SU-DHL-6 (cell line): ENCODE data around the gene RASSF10.

ENCODE experiments used
- H2AFZ ChIP-seq: fragments of 200-600 bp; sonication (generic); 2 replicates; pipeline ENCODE4 v1.6.1; 2014; ENCODE audit warnings: low read depth, mild to moderate bottlenecking, moderate library complexity, mixed read lengths, antibody characterized with exemption, low read length; ENCODE audit not compliant: severe bottlenecking
- H3F3A ChIP-seq: fragments of 200-600 bp; shearing (Covaris generic); 2 replicates; pipeline ENCODE4 v1.6.0; 2016; ENCODE audit warnings: antibody characterized with exemption, mild to moderate bottlenecking; ENCODE audit not compliant: insufficient read depth
- H3K27ac ChIP-seq: fragments of 200-600 bp; sonication (generic); 2 replicates; pipeline ENCODE4 v1.5.1; 2016; ENCODE audit warnings: low read depth, mild to moderate bottlenecking, low read length, moderate library complexity, mixed read lengths
- H3K27me3 ChIP-seq: fragments of 200-600 bp; sonication (generic), shearing (Covaris generic); 2 replicates; pipeline ENCODE4 v1.6.0; 2014; ENCODE audit warnings: mild to moderate bottlenecking, low read length
- H3K36me3 ChIP-seq: fragments of 200-600 bp; sonication (generic); 2 replicates; pipeline ENCODE4 v1.6.1; 2014; ENCODE audit warnings: mild to moderate bottlenecking, low read length, mixed read lengths
- H3K4me2 ChIP-seq: fragments of 300-600, 200-600 bp; shearing (Covaris generic), sonication (generic); 2 replicates; pipeline ENCODE4 v1.6.0; 2014; ENCODE audit warnings: low read length, low read depth, mild to moderate bottlenecking; ENCODE audit not compliant: poor library complexity, severe bottlenecking
- H3K4me3 ChIP-seq: fragments of 200-600 bp; sonication (generic); 2 replicates; pipeline ENCODE4 v1.5.1; 2014; ENCODE audit warnings: antibody characterized with exemption, low read length, mild to moderate bottlenecking, mixed read lengths; ENCODE audit not compliant: insufficient read depth, poor library complexity, severe bottlenecking
- H3K79me2 ChIP-seq: fragments of 200-600 bp; sonication (generic); 2 replicates; pipeline ENCODE4 v1.6.1; 2014; ENCODE audit warnings: mild to moderate bottlenecking, low read length, moderate library complexity; ENCODE audit not compliant: insufficient read depth
- H3K9ac ChIP-seq: fragments of 200-600 bp; sonication (generic); 2 replicates; pipeline ENCODE4 v1.7.0; 2014; ENCODE audit warnings: mild to moderate bottlenecking, low read length
- H3K9me2 ChIP-seq: fragments of 200-600 bp; sonication (generic); replicated peaks from 2 replicates; pipeline ENCODE4 v1.6.1; 2014; ENCODE audit warnings: low read length; ENCODE audit not compliant: insufficient read depth
- H3K9me3 ChIP-seq: fragments of 200-600 bp; sonication (generic); 2 replicates; pipeline ENCODE4 v1.6.1; 2014; ENCODE audit warnings: low read length, mixed read lengths; ENCODE audit not compliant: insufficient read depth
- H4K20me1 ChIP-seq: fragments of 200-600 bp; sonication (generic); 2 replicates; pipeline ENCODE4 v1.6.1; 2014; ENCODE audit warnings: low read depth, mild to moderate bottlenecking, antibody characterized with exemption, low read length, moderate library complexity, mixed read lengths
- CTCF ChIP-seq: fragments of 200-600 bp; sonication (generic); IDR thresholded peaks from one replicate; pipeline ENCODE4 v1.5.1; 2017; ENCODE audit warnings: antibody characterized with exemption, mild to moderate bottlenecking, low read length, moderate library complexity; ENCODE audit not compliant: insufficient read depth, poor library complexity, severe bottlenecking
- EZH2phosphoT487 ChIP-seq: fragments of 200-600 bp; sonication (generic), shearing (Covaris generic); conservative IDR thresholded peaks from 2 replicates; pipeline ENCODE4 v1.6.1; 2018; ENCODE audit warnings: mild to moderate bottlenecking, antibody characterized with exemption, low read length, moderate library complexity, mixed read lengths

The RASSF10 gene

GRCh38 chr11:13061294-13061990 is 52.3 kb downstream of the RASSF10 start:
- Histone ChIP-seq H3K9me3 (no peaks in the 10 kb centered on the region), H4K20me1 (no peaks in the 10 kb centered on the region), H3K9me2 (no peaks in the 10 kb centered on the region), H2AFZ (no peak overlapping the region), H3K79me2 (no peaks in the 10 kb centered on the region), H3K4me2 (no peak overlapping the region), H3F3A (no peaks in the 10 kb centered on the region), H3K9ac (no peak overlapping the region), H3K27me3 (no peaks in the 10 kb centered on the region; the same call in 1 of the 2 replicates), H3K36me3 (no peaks in the 10 kb centered on the region), H3K27ac (no peak overlapping the region), H3K4me3 (no peak overlapping the region)
- TF ChIP-seq CTCF, result no peak
- no peak for TF ChIP-seq EZH2phosphoT487
